Head of caudate nucleus (tissue), 42 donors: ENCODE measurements around the gene CSNK2A3.
A peak's percentile ranks its signal among the peaks of the same experiment; 100 is the strongest.

Experiments used
- DNase-seq, 42 donors: peaks; one replicate each; pipeline versions ENCODE4 v3.0.0 to v3.0.0-alpha.2; 2020 to 2021; ENCODE audit warnings: mixed read lengths in 7 of 42
- intact Hi-C: fragments of 100-400 bp; cut with DNase I; formaldehyde crosslinking; loops from one replicate; pipeline ENCODE4 v1.15.0; 2022

The CSNK2A3 gene

DNA sequence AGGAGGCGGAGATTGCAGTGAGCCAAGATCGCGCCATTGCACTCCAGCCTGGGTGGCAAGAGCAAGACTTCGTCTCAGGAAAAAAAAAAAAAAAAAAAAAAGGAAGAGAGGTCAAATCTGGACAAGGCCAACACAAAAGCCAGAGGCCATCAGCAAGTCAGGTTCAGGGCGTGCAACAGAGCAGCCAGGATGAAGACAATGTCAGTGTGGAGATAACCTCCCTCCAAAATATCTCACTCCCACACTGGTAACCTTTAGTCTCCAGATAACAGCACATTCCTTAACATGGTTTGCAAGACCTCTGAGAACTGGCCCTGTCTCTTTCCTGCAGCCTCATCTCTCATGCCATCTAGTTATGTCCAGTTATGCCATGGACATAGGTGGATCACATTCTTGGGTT lies 4.7 kb downstream of the CSNK2A3 start:
- intact Hi-C loops: no loop called here
- no peak for DNase-seq

DNA sequence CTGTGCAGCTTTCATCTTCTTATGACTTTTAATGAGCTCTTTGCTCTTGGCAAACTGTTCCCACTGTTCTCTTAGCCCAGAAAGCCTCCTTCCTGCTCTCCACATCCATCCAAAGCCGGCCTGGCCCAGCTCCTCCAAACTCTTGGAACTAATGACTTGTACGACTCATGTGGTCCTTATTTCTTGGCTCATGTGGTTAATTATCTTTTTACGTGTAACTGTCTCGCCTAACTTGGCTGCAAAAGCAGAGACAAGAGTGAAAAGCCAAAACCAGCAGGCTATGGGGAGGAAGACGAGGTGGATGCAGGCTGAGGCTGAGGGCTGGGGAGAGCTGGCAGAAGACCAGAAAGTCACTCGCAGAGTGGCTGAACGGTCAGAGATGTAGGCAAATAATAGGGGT lies 5.5 kb downstream of the CSNK2A3 start:
- intact Hi-C loops: no loop called here
- peak in 1 of 42 donors; percentile 13 for DNase-seq

DNA sequence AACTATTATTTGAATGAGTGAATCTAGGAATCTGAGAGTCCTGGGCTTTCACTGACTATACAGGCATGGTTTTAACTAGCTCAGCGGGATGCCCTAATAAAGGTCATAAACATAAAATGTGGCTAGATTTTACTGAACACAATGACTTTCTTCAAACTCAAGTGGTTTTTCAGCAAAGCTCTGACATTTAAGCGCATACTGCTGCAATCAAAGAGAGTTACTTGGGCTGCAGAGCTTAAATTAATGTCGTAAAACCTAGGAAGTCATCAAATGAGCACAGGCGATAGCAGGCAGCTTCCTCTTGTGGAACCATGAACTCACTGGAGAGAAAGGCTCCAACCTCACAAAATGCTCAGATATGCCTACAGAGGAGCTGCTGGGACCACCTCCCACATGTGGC lies 6.7 kb downstream of the CSNK2A3 start:
- no peak for DNase-seq
- intact Hi-C loops: no loop called here

DNA sequence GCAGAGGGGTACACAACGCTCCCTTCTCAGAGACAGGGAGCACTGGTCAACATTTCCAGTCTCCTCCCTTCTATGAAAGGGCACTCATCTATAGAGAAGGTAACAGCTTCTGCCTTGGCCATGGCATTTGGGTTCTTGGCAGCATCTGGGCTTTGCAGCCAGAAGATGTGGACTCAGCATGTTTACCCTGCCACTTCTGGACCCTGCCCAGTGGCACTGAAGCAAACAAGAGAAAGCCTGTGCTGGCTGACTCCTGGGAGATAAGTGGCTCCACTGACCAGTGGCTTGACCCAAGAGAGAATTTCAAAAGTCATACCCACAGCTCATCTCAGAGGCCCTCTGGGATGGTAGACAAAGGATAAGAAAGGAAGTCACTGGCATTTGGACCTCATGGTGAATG lies 8.0 kb downstream of the CSNK2A3 start:
- peak in 5 of 42 donors; percentile 5 to 42 (median 11) for DNase-seq
- intact Hi-C loops: no loop called here

DNA sequence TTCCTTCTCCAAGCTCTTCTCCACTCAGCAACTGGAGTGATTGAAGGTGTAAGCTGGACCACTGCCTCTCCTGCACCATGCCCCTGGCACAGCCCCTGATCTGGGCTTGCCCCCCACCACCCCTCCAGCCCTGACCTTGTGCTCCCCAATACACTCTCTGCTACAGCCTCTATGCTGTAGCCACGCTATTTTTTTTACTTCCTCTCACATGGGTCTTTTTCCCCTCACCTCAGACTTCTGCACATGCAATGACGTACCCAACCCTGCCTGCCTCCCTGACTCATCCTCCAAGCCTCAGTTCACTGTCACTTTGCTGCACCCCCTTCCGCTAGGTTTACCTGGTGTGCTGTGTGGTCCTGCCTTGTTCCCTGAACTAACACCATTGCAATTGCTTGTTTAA lies 9.0 kb downstream of the CSNK2A3 start:
- DNase-seq: peak in 2 of 42 donors; percentile 19 to 21
- intact Hi-C loops: no loop called here

DNA sequence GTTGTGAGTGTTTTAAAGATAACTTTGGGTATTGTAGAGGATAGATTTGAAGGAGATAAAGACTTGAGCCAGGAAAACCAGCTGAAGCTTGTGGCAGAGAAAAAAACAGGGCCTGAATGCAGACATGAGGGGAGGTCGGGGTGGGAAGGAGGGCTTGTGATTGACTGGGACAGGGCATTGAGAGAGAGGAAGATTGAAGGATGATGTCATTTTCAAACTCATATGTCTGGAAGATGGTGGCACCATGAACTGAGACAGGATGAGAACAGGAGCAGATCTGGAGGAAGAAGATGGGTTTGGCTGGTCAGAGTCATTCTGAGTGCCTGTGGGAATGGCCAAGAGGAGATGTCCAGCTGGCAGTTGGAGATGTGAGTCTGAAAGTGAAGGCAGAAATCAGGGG lies 14.7 kb downstream of the CSNK2A3 start:
- DNase-seq: no peak
- intact Hi-C loops: no loop called here

DNA sequence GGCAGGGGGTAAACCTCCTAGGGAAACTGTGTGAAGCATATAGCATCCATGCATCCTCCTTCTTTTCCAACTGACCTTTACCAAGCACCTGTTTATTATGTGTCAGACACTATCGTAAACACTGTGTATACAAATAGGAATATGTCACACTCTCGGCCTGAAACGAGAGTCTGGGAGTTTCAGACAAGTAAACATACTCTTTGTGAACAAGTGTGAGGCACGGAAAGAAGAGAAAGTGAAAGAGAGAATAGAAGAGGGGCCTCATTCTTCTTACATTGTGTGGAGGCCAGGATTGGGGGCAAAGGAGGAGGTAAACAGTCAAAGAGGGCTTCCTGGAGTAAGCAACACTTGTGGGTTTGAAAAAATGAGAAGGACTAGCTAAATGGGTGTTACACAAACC lies 16.4 kb downstream of the CSNK2A3 start:
- no peak for DNase-seq
- intact Hi-C loops: no loop called here

DNA sequence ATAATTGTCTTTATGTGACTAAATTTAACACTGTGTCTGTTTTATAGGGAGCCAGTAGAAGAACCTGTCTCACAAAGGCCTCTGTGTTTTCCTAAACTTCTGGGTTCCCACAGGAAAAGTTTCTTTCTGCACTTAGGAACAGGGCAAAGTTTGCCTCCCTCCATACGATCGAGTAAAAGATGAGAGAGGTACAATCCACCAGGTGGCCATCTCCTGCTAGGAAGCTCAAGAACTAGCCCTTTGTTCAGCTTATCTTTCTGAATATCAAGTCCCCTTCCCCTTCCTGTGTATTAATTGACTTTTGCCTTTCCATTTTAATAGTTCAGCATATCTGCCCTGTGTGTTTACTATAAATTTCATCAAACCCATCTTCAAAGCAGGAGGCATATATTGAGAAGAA lies 18.0 kb downstream of the CSNK2A3 start:
- DNase-seq: no peak
- intact Hi-C loops: no loop called here

DNA sequence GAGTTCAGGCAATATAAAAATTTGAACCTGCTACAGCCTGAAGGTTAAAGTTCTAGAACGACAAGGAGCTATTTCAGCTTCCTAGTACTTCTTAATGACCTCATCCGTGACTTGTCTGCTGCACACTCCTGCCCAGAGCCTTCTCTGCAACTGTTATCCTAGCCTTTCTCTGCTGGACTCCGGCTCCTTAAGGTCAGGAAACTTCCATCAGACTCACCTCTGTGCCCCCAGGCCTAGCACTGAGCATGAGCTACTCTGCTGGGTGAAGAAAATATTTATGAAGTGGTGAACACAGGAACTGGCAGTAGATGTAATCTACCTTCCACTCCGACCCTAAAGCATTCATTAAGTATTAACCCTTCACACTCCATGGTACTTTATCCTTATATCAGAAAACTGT lies 18.4 kb downstream of the CSNK2A3 start:
- intact Hi-C loops: no loop called here
- DNase-seq: no peak

DNA sequence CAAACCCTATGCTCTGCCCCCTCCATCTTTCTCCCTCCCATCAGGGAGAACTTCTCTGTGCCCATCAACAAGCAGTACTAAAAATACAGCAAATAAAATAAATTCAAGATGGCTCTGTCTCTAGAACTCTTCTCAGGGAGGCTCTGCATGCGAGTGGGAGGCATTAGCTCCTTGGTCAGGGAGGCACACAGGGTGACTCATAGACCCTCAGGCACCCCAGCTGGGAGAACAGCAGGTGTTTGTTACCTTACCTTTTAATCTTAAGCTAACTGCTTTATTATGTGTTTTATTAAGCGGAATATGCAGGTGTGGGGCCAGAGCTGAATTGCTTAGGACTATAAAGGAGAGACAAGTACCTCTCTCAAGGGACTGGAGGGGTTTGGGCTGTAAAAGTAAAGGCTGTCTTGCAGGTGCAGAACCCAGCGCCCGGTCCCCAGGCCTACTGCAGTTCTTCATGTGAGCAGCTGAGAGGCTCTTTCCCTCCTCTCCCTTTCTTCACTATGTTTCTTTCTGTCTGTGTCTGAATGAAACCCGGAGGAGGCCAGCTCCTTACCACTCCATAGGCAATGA lies 20.8 kb downstream of the CSNK2A3 start:
- DNase-seq: no peak
- intact Hi-C loops: no loop called here

DNA sequence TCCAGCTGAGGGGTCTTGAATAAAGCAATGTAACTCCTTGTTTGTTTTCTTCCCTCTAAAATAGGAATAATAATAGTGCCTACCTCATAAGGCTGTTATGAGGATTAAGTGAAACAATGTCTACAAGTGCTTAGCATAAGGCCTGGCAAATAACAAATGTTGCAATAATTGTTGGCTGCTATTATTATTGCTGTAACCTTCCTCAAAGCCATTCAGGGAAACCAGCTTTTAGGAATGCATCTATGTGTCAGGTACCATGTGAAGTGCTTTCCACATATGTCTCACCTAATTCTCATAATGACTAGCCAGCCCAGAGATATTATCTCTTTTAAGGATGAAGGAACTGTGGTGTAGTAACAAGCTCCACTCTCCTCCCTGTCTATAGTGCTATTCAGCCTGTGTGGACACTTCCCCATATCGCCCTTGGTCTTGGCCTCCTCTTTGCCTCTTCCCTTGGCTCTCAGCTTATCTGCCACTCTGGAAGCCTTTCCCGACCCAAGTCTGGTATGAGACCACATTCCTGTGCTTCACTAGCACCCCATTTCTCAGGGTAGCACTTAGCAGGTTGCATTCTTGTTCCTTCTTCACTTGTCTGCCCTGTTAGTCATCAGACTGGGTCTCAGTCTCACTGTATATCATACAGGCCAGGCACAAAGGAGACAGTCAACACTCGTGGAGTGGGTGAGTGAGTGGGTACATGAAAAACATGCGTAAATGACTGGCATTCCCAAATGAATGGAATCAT lies 23.8 kb downstream of the CSNK2A3 start:
- no peak for DNase-seq
- intact Hi-C loops: no loop called here

DNA sequence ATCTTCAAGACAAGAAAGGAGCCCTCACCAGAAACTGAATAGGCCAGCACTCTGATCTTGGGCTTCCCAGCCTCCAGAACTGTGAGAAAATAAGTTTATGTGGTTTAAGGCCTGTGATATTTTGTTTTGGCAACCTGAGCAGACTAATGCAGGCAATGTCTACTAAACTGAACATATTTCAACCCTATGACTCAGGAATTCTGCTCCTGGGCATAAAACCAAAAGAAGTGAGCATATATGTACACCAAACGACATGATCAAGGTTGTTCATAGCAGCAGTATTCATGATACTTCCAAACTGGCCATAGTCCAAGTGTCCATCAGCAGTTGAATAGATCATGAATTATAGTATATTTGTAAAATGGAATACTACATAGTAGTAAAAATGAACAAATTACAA lies 29.0 kb downstream of the CSNK2A3 start:
- intact Hi-C loops: no loop called here
- DNase-seq: no peak

DNA sequence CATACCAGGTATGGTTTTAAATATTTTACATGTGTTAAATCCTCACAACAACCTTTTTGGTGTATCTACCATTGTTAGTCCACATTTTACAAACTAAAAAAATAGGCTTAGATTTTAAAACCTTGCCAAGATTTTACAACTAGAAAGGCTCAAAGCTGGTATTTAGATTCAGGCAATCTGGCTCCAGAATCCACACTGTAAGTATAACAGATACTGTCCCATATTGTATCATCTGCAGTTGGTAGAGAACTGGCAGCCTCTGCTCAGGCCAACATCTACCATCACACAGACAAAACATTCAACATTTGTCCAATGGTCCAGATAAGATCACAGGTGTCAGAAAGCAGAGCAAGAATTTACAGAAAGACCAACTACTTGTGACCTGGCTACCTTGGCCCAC lies 30.9 kb downstream of the CSNK2A3 start:
- intact Hi-C loops: no loop called here
- DNase-seq: no peak

DNA sequence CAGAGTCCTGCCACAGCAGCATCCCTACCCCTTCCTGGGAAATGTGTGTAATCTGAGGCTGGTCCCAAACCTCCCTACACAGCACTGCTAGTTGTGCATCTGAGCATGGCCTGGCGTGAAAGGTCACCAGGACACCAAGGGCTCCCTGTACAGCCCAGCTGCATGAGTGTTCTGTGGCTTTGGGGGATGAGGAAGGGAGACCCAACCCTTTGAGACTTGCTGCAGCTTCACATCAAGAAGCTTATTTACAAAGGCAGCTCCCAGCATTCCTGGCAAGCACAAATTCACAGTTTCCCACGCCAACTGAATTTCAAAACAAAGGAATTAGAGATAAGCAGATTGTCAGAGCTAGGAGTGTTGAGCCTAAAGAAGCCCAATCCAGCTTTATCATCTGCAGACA lies 32.2 kb downstream of the CSNK2A3 start:
- intact Hi-C loops: no loop called here
- no peak for DNase-seq

DNA sequence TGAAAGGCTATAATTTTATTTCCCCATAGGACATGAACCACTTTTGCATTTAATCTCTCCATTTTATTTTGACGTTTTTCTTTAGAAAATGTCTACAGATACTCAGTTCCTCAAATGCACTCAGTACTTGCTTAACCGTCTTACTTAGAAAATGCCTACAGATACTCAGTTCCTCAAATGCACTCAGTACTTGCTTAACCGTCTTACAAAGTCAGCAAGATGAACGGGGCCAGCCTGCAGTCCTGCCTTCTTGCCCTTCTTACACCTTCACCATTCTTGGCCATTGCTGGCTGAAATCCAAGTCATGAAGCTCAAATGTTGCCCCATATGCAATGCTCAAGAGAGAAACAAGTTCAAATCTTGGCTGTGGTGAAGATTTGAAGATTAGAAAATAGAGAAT lies 34.1 kb downstream of the CSNK2A3 start:
- intact Hi-C loops: no loop called here
- DNase-seq: peak in 1 of 42 donors; percentile 42

DNA sequence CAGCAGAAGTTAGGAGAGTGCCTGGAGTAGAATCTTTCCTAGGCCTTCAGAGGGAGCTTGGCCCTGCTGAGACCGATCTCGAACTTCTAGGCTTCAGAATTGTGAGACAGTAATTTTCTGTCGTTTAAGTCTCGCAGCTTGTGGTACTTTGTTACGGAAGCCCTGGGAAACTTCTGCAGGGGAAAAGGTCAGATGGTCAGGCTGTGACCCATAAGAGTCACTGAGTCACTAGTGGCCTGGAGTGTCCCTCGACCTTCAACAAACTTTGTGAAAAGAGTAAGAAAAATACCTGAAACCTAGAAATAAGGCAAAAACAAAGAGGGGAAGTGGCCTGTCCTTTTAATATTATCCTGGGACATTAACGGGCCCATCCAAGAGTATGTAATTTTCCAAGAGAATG lies 34.6 kb downstream of the CSNK2A3 start:
- intact Hi-C loops: no loop called here
- no peak for DNase-seq

DNA sequence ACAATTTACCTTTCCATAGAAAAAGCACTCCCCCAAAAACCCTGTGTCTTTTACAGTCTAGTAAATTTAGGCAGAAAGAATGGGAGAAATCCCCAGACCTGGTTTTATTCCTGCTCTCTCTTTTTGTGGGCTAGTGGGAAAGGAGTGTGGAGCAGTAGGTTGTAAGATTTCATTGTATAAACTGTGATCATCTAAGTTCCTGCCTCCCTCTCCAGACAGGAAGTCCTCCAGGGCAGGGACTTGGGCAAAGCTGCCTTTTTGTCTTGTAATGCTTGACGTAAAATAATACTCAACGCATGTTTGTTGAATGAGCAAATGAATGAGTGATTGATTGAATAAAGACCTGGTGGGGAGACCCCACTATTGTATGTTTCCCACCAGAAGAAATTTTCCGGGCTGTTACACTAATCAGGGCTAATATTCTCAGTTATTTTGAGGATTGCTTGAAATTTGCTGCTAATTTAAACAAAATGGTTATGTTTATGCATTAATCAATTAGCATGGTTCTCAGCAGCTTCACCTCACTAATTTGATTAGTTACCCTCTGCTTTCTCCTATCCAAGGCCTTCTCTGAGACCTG lies 36.3 kb downstream of the CSNK2A3 start:
- DNase-seq: no peak
- intact Hi-C loops: no loop called here

DNA sequence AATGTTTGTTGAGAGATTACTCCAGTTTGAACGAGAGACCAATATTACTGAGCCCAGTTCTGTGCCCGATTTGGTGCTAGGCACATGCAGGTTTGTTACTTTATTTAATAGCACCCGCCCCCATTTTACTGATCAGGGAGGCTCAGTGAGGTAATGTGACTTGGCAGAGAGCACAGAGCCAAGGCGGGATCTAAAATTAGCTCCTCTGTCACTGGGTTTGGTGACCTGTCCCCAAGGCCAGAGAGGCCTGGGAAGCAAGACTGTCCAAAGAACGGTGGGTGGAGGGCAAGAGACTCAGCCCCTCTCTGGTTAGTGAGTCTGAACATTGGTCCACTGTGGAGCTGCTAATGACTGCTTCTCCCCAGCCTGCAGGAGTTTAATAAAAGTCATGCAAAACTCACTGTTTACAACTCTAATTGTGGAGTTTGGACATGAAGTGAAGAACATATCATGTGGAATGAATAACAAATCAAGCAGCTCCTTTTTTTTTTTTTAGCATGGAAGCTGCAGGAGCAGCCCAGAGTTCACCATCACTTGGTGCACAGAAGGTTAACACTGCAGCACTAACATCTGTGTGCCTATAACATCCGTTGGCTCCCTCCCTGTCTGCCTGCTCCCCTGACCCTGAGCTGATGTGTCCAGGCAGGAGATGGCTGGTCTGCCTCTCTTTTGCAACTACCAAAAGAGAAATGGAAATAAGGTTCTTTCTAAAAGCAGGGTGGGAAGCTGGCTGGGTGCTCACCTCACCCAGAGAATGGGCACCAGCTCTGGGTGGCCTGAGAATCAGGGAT lies 39.0 kb downstream of the CSNK2A3 start:
- peak in 21 of 42 donors; percentile 7 to 60 (median 23) for DNase-seq

DNA sequence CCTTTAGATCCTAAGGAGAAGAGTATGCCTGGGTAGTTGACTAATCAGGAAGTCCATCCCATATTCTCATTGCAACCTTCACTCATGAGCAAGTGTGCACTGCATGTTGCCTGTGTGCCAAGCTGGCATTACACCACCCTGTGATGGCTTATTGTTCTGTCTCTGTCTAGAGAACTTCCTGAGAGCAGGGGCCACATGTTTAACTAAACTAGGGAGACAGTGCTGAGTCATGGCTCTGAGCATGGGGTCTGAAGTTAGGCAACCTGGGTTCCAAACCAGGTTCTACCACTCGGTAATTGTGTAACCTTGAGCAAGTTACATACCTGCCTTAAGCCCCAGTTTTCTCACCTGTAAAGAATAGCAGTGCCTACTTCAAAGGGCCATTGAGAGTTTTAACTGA lies 39.6 kb downstream of the CSNK2A3 start:
- intact Hi-C loops: no loop called here
- DNase-seq: no peak

More for the DNA sequence above, 39.0 kb downstream of the CSNK2A3 start:
- intact Hi-C loops: no loop called here

DNA sequence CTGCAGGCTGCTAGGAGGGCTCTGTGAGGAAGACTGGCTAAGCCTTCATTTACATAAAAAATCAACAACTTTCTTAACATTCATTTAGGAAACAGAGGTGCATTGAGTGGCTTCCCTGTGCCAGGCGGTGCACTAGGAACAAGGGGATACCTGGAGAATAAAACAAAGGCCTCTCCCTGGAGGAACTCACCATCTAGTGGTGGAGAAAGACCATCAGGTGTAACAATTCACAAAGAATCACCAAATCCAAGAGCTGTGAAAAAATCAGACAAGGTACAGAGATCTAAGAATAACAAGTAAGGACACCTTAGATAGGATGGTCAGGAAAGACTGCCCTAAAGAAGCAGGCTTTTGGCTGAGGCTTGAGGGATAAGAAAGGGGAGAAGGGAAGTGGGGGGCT lies 40.3 kb downstream of the CSNK2A3 start:
- intact Hi-C loops: no loop called here
- peak in 1 of 42 donors; percentile 9 for DNase-seq
